Type B pancreatic cell (in vitro differentiated cells): ENCODE results near the gene PRKN. TPM values are rescaled to one million over a fixed set of nuclear protein-coding genes. Genes with fewer than 3 reads are reported as not detected.
A peak's percentile ranks its signal among the peaks of the same experiment; 100 is the strongest.

ENCODE experiments used
- DNase-seq: peaks from one replicate; pipeline ENCODE4 v3.0.0; 2021; ENCODE audit warnings: mixed read lengths; ENCODE audit not compliant: unreplicated experiment; ENCODE audit errors: extremely low spot score
- H3K27ac Mint-ChIP-seq: 2 replicates; pipeline ENCODE4 v1.8.0; 2021; ENCODE audit warnings: mild to moderate bottlenecking, mixed read lengths
- H3K27me3 Mint-ChIP-seq: 2 replicates; pipeline ENCODE4 v1.8.0; 2021; ENCODE audit warnings: mixed read lengths
- H3K36me3 Mint-ChIP-seq: 2 replicates; pipeline ENCODE4 v1.8.0; 2021; ENCODE audit warnings: mixed read lengths
- H3K4me1 Mint-ChIP-seq: one replicate; pipeline ENCODE4 v1.8.0; 2021; ENCODE audit warnings: mixed read lengths; ENCODE audit not compliant: unreplicated experiment
- H3K4me3 Mint-ChIP-seq: 2 replicates; pipeline ENCODE4 v1.8.0; 2021; ENCODE audit warnings: mild to moderate bottlenecking, mixed read lengths
- H3K9me3 Mint-ChIP-seq: 2 replicates; pipeline ENCODE4 v1.8.0; 2021; ENCODE audit warnings: mixed read lengths
- CTCF ChIP-seq: fragments of 200-600 bp; sonication (generic); conservative IDR thresholded peaks from 2 replicates; pipeline ENCODE4 v1.5.0; 2021; ENCODE audit warnings: antibody characterized with exemption, mild to moderate bottlenecking
- total RNA-seq: library from RNA; stranded (reverse); gene quantifications from 2 replicates; pipeline ENCODE4 v1.2.1, GENCODE V29; 2021; ENCODE audit warnings: low replicate concordance

Gene PRKN
- total RNA-seq, 1 donor from 2014 or later, result 6.2 TPM

DNA sequence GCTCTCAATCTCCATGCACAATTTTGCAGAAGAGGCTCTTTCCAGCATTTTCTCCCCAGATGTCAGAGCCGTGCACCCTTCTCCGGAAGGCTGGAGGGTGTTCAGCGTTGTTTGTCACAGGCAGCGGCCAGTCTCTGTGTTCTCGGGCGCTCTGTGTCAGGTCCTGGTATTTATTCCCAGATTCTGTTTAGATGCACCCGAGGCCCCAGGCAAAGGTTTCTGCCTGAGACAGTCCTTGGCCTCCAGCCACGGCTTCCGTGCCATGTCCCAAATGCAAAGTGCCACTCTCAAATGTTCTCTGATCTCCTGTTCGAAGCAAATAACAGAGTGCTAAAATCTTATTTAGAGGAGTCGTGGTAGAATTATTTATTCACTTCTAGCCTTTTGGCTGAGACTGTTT, 1313.4 kb downstream of the PRKN start:
- H3K4me3 Mint-ChIP-seq, result no peak overlapping the region
- no peaks in the 10 kb centered on the region for H3K9me3 Mint-ChIP-seq
- peaks cover 32% of the 10 kb centered on the region for H3K4me1 Mint-ChIP-seq
- no peak for DNase-seq
- no peaks in the 10 kb centered on the region for H3K36me3 Mint-ChIP-seq
- TF ChIP-seq CTCF, result no peak
- H3K27ac Mint-ChIP-seq, result peak overlapping the region; percentile 2
- peaks cover 22% of the 10 kb centered on the region for H3K27me3 Mint-ChIP-seq

GRCh38 chr6:161413355-161413771, 1314.2 kb downstream of the PRKN start:
- no peak for DNase-seq
- no peak for TF ChIP-seq CTCF
- H3K4me1 Mint-ChIP-seq, result peaks cover 27% of the 10 kb centered on the region
- no peaks in the 10 kb centered on the region for H3K9me3 Mint-ChIP-seq
- no peak overlapping the region for H3K27ac Mint-ChIP-seq
- peaks cover 22% of the 10 kb centered on the region for H3K27me3 Mint-ChIP-seq
- H3K4me3 Mint-ChIP-seq, result no peak overlapping the region
- H3K36me3 Mint-ChIP-seq, result no peaks in the 10 kb centered on the region

DNA sequence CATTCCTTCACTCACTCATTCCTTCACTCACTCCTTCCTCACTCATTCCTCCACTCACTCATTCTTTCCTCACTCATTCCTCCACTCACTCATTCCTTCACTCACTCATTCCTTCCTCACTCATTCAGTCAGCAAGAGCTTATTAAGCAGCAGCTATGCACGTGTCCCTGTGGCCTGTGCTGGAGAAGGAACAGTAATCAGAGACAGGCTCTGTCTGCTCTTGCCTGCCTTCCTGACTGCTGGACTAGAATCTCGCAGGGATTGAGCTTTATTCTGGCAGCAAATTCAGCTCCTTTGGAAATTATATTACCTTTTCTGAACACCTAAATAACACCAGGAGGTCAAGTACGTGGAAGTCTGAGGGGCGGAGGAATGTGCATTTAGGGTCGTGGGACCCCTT, 1314.8 kb downstream of the PRKN start:
- Mint-ChIP-seq H3K4me3 (no peak overlapping the region), H3K27me3 (peaks cover 22% of the 10 kb centered on the region), H3K27ac (no peak overlapping the region), H3K36me3 (no peaks in the 10 kb centered on the region), H3K9me3 (no peaks in the 10 kb centered on the region), H3K4me1 (peaks cover 27% of the 10 kb centered on the region)
- DNase-seq, result no peak
- TF ChIP-seq CTCF, result no peak

GRCh38 chr6:161411265-161411944, 1316.2 kb downstream of the PRKN start:
- H3K27me3 Mint-ChIP-seq, result peaks cover 18% of the 10 kb centered on the region

DNA sequence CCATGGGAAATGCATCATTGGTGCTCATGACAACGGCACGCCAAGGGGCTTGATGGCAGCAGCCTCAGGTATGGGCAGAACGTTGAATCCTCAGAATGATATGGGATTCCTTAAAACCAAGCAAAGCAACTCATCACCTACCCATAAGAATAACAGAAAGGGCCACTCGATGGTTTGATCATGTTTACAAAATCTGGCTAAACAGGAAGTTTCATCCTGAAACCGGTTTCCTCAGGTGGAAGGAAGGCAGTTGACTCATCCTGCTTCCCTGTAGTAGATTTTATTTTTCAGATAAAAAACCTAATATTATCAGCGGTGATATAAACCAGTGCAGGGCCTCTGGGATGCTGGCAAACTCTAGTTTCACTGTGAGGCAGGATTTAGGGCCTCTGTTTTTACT, 1316.8 kb downstream of the PRKN start:
- Mint-ChIP-seq H3K27me3 (peaks cover 12% of the 10 kb centered on the region), H3K4me3 (no peak overlapping the region), H3K36me3 (no peaks in the 10 kb centered on the region), H3K4me1 (peaks cover 28% of the 10 kb centered on the region), H3K9me3 (no peaks in the 10 kb centered on the region), H3K27ac (no peak overlapping the region)
- TF ChIP-seq CTCF, result no peak
- DNase-seq, result no peak

More at GRCh38 chr6:161411265-161411944, 1316.2 kb downstream of the PRKN start:
- DNase-seq, result no peak
- Mint-ChIP-seq H3K4me1 (peaks cover 33% of the 10 kb centered on the region), H3K4me3 (no peak overlapping the region), H3K9me3 (no peaks in the 10 kb centered on the region), H3K36me3 (no peaks in the 10 kb centered on the region), H3K27ac (no peak overlapping the region)
- TF ChIP-seq CTCF, result no peak
